Kasumi-1 (cell line): Measurements from ENCODE around the gene SH3RF1.
"Not testable (repeated sequence)": the region's sequence is repeated elsewhere in the genome, so short reads cannot be mapped to it uniquely, and the experiment has no call there.

Experiments
- DNase-seq, 2 experiments: peaks; one replicate each; lab custom pipeline; 2025; lab: John Stamatoyannopoulos, UW

Gene SH3RF1

GRCh38 chr4:169270810-169271691 is at the start of gene SH3RF1:
TSS of gene SH3RF1 (minus strand) at chr4:169270956. CDS start at chr4:169269212, 1,744 bp downstream.
- peak; percentile 65 to 68 for DNase-seq

GRCh38 chr4:169315530-169316343 is 45.0 kb upstream of the SH3RF1 start:
- no peak for DNase-seq

GRCh38 chr4:169314906-169315305 is 44.1 kb upstream of the SH3RF1 start:
- no peak for DNase-seq

- no peak for DNase-seq
Observed at GRCh38 chr4:169313732-169314131, 43.0 kb upstream of the SH3RF1 start.

GRCh38 chr4:169312690-169313422 is 42.1 kb upstream of the SH3RF1 start:
- no peak for DNase-seq

GRCh38 chr4:169311643-169312365 is 41.0 kb upstream of the SH3RF1 start:
- peak; percentile 73 to 81 for DNase-seq

GRCh38 chr4:169309326-169309967 is 38.7 kb upstream of the SH3RF1 start:
- DNase-seq: no peak

- no peak for DNase-seq
Observed at GRCh38 chr4:169307576-169307975, 36.8 kb upstream of the SH3RF1 start.

- no peak for DNase-seq
Observed at GRCh38 chr4:169305651-169306050, 34.9 kb upstream of the SH3RF1 start.

- no peak for DNase-seq
Observed at GRCh38 chr4:169305173-169305572, 34.4 kb upstream of the SH3RF1 start.

GRCh38 chr4:169295822-169296221 is 25.1 kb upstream of the SH3RF1 start:
- DNase-seq: no peak

- peak; percentile 87 to 92 for DNase-seq
Observed at GRCh38 chr4:169293343-169294176, 22.8 kb upstream of the SH3RF1 start.

- DNase-seq: peak; percentile 27
Observed at GRCh38 chr4:169287983-169288382, 17.2 kb upstream of the SH3RF1 start.

GRCh38 chr4:169286562-169287301 is 16.0 kb upstream of the SH3RF1 start:
- no peak for DNase-seq

- DNase-seq: no peak
Observed at GRCh38 chr4:169283114-169283509, 12.4 kb upstream of the SH3RF1 start.

- DNase-seq: no peak
Observed at GRCh38 chr4:169282429-169283113, 11.8 kb upstream of the SH3RF1 start.

- no peak for DNase-seq
Observed at GRCh38 chr4:169279108-169279507, 8.4 kb upstream of the SH3RF1 start.

GRCh38 chr4:169278624-169279023 is 7.9 kb upstream of the SH3RF1 start:
- DNase-seq: no peak

- not testable (repeated sequence) for DNase-seq
Observed at GRCh38 chr4:169277838-169278237, 7.1 kb upstream of the SH3RF1 start.
